Measurements from ENCODE around the gene ARHGDIB.

DNA sequence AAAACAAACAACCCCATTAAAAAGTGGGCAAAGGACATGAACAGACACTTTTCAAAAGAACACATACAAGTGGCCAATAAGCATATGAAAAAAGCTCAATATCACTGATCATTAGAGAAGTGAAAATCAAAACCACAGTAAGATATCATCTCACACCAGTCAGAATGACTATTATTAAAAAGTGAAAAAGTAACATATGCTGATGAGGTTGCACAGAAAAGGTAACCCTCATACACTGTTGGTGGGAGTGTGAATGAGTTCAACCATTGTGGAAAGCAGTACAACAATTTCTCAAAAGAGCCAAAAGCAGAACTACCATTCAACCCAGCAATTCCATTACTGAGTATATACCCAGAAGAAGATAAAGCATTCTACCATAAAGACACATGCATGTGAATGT lies 29.7 kb upstream of the ARHGDIB start:
- TF ChIP-seq PBX3 (CRISPR knock-in tag; IDR thresholded peaks at IDR 0.05; ENCODE audit: borderline replicate concordance) (no peak), EP300 (IDR thresholded peaks at IDR 0.05; ENCODE audit: low read depth in 2 of 2, low read length in 2 of 2) (no peak), EP300 (CRISPR knock-in tag; IDR thresholded peaks at IDR 0.05; ENCODE audit: borderline replicate concordance) (no peak), CBFB (CRISPR knock-in tag; IDR thresholded peaks at IDR 0.05) (no peak), ZNF619 (CRISPR knock-in tag; IDR thresholded peaks at IDR 0.05) (no peak), NFYB (CRISPR knock-in tag; IDR thresholded peaks at IDR 0.05) (no peak), RAD21 (CRISPR knock-in tag; IDR thresholded peaks at IDR 0.05) (no peak), POLR2A (IDR thresholded peaks at IDR 0.05; ENCODE audit: insufficient read depth in 1 of 2, low read depth in 2 of 2, low read length in 2 of 2) (no peak), HCFC1 (IDR thresholded peaks at IDR 0.05; ENCODE audit: low read depth, low read length) (no peak), TCF7 (IDR thresholded peaks at IDR 0.05; ENCODE audit: low read depth) (no peak)

All from HepG2 (cell line).